SH-SY5Y (cell line): Measurements from ENCODE around the gene SUCLG2.

Source experiments
- GATA2 ChIP-seq: IDR thresholded peaks from 2 replicates; pipeline ENCODE4 v1.6.1; 2011; ENCODE audit warnings: mild to moderate bottlenecking, low read depth, low read length
- GATA3 ChIP-seq: IDR thresholded peaks from 2 replicates; pipeline ENCODE4 v1.6.1; 2011; ENCODE audit warnings: low read depth, mild to moderate bottlenecking, low read length, moderate library complexity

The SUCLG2 gene

DNA sequence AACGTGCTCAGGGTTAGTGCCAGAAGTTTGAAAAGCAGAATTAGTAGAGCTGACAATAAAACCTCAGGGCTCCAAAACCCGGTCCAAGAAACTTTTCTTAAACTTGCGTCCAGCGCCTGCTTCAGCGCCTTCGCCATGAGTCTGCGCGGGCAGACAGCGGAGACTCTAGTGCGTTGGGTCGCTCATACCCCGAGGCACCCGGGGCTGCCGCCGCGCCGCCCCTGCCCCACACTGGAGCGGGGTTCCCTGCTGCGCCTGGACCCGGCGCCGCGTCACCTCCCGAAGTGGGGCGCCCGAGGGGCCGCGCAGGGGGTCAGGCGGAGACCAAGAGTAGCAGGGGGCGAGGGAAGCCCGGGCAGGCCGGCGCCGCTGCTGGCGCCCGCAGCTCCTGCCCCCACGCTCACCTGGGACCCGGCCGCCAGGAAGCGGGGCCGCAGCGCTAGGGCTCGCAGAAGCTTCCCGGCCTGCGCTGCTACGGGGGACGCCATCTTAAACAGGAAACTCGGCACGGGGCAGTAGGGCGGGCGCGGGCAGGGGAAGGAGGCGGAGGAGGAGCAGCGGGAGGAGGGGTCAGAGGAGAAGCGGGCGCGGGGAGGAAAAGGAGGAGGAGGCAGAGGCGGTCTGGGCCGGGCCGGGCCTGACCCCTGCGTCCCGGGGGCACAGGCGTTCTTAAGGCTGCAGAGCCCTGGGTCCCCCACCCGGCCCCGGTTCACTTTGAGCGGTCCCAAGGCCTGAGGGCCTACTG, at the start of gene SUCLG2:
SUCLG2 (minus strand) TSS at position 514 of the 745 bp plus-strand sequence; CDS start at position 488, 26 bp downstream.
- TF ChIP-seq GATA2, result no peak

- TF ChIP-seq GATA3, result peak; percentile 92
- TF ChIP-seq GATA2, result peak; percentile 90
Measured at GRCh38 chr3:67700596-67700995, 46.2 kb upstream of the SUCLG2 start.

DNA sequence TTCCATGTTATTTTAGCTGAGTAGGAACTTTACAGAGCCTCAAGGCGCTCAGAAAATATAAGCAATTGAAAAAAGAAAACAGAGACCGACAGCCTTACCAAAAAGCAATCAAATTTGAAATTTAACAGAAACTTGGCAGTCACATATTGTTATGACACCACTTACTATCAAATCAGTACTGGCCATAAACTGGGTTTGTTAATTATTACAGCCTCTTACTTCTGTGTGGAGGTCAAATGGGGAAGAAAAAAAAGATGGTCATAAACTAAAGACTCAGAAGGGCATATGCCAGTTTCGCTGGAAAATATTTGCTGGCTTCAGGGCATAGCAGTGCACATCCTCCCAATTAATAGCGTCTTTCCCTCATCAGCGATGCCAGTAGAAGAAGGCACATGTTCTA, 45.5 kb upstream of the SUCLG2 start:
- no peak for TF ChIP-seq GATA3
- TF ChIP-seq GATA2, result no peak

- TF ChIP-seq GATA2 (no peak), GATA3 (no peak)
Measured at GRCh38 chr3:67692621-67693020, 38.2 kb upstream of the SUCLG2 start.

- TF ChIP-seq GATA2 (no peak), GATA3 (no peak)
Measured at GRCh38 chr3:67691926-67692325, 37.5 kb upstream of the SUCLG2 start.

- TF ChIP-seq GATA2 (no peak), GATA3 (no peak)
Measured at GRCh38 chr3:67691207-67691606, 36.8 kb upstream of the SUCLG2 start.

DNA sequence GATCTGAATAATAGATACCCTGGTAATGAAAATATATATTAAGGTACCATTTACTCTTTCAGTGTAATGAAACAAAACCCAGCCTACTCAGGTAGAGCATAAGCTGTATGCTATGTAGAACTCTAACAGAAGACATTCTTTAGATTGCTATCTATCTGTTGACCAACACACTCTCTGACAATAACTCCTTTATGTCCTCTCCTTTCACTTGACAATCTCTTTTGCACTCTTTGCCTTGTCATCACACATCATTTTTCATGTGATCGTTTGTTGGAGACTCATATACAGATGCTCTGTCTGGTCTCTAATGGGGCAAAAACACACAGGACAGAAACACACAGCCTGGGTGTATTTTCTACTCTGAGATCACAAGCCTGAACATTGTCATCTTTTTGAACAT, 35.4 kb upstream of the SUCLG2 start:
- TF ChIP-seq GATA2 (no peak), GATA3 (no peak)

- TF ChIP-seq GATA3 (no peak), GATA2 (no peak)
Measured at GRCh38 chr3:67688231-67688630, 33.8 kb upstream of the SUCLG2 start.

- TF ChIP-seq GATA2 (no peak), GATA3 (no peak)
Measured at GRCh38 chr3:67686069-67686468, 31.7 kb upstream of the SUCLG2 start.

DNA sequence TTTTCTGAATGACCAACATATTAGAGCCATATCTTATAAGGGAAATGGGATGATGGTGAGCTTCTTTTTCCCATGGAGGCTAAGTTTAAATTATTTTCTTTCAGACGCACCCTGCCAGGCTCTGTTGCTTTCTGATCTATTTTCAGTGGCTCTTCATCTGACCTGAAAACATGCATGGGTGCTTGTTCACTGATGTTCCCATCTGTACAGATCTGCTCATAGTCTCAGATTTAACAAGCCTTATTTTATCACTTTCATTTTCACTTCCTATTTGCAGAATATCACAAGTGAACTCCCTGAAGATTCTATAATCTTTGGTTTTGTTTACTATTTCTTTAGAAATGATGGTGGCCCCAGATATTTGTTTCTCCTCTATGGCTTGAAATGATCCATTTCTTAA, 31.1 kb upstream of the SUCLG2 start:
- TF ChIP-seq GATA2, result no peak

- no peak for TF ChIP-seq GATA3
- TF ChIP-seq GATA2, result no peak
Measured at GRCh38 chr3:67684211-67684610, 29.8 kb upstream of the SUCLG2 start.

- TF ChIP-seq GATA2, result no peak
- TF ChIP-seq GATA3, result no peak
Measured at GRCh38 chr3:67683522-67683921, 29.1 kb upstream of the SUCLG2 start.

DNA sequence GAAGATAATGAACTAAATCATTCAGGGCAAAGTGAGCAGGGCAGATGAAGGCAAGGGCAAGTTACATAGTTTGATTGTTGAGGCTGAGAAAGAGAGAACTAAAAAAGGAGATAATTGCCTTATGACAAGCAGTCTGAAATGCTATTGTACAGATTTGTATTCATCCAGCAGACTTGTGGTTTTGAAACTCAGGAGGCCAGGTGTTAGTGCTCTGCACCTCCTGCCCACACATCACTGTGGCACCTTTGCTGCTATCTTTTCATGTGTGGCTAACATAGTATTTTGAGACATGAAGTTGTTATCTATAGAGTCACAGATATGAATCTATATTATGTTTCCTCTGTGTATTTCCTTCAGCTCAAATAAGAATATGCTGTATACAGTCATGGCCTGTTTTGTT, 24.3 kb upstream of the SUCLG2 start:
- no peak for TF ChIP-seq GATA3
- TF ChIP-seq GATA2, result no peak

DNA sequence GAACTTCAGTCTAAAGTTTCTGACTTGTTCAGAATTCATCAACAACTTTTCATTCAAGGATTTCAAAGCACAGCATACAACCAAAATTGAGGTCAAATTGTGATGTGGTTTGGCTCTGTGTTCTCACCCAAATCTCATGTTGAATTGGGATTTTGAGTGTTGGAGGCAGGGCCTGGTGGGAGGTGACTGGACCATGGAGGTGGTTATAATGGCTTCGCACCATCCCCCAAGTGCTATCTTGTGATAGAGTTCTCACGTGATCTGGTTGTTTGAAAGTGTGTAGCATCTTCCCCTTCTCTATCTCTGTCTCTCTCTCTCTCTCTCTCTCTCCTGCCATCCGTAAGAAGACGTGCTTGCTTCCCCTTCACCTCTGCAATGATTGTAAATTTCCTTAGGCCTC, 19.6 kb upstream of the SUCLG2 start:
- no peak for TF ChIP-seq GATA3
- TF ChIP-seq GATA2, result no peak

DNA sequence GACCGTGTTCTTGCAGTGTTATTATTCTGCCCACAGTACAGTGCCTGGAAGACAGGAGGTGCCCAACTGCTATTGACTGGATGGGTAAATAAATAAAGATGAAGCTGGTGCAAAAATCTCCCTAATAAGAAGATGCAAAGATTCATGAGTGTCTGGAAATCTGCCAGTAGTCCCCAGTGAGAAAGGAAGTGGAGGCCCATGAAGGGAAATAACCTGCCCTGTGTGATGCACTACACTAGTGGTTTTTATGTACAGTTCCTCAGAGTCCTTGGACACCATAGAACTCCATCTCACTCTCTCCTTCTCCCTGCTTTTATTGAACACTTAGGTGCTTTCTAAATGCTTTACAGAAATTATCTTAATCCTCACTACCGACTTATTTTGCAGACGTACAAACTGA, 8.3 kb upstream of the SUCLG2 start:
- TF ChIP-seq GATA3 (no peak), GATA2 (no peak)

DNA sequence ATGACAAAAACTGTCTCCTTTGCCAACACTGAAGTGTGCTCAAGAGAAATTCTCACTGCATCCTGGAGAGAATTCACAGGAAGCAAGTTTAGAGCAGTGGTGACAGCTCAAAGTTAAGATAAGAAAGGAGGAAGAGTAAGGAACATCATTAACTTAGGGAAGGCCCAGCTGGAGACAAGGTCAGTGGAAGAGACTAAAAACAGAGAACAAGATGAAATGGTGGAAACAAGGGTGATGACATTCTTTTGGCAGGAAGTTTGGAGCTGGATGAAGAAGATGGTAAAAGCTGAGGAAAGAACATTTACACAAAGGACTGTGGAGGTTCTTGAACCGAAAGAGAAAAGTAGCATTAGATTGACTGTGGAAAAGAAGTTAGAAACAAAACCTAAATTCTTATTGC, 6.7 kb upstream of the SUCLG2 start:
- no peak for TF ChIP-seq GATA2
- TF ChIP-seq GATA3, result no peak

GRCh38 chr3:67657192-67657591, 2.8 kb upstream of the SUCLG2 start:
- TF ChIP-seq GATA3, result no peak
